HUDEP-2 (cell line): ENCODE data around the gene AGFG1.
"Not testable (repeated sequence)": the region's sequence is repeated elsewhere in the genome, so short reads cannot be mapped to it uniquely, and the experiment has no call there.

ENCODE experiments used
- DNase-seq, 76 experiments: peaks; one replicate each; lab custom pipeline; 2025; ENCODE audit not compliant: unreplicated experiment in 76 of 76; lab: John Stamatoyannopoulos, UW

The AGFG1 gene

DNA sequence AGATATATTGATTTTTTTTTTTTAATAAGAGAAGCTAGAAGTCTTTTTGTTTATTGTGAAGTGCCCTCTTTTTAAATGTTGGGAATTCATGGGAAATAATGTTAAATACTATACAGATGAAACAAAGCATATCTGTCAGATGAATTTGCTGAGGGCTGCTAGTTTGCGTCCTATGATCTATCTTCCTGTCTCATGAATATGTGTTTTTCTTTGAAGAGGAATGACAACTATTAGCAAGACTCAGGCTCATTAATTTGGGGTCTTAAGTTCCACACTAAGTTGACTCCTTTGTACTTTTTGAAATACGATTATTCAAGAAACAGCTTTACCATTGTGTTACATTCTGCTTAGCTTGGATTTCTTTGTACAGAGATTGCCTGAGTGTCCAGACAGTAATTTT lies 57.9 kb downstream of the AGFG1 start:
- no peak for DNase-seq

DNA sequence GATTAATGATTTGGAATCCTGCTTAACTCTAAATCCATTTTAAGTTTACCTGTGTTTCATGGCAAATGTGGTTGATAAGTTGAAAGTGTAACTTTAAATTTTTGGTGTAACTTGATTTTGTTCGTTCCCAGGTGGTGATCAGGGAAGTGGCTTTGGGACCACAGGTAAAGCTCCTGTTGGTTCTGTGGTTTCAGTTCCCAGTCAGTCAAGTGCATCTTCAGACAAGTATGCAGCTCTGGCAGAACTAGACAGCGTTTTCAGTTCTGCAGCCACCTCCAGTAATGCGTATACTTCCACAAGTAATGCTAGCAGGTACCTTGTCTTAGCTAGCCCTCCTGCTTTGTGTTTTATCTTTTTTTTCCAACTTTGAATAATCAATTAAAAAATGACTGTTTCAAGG lies 62.8 kb downstream of the AGFG1 start:
- no peak for DNase-seq

DNA sequence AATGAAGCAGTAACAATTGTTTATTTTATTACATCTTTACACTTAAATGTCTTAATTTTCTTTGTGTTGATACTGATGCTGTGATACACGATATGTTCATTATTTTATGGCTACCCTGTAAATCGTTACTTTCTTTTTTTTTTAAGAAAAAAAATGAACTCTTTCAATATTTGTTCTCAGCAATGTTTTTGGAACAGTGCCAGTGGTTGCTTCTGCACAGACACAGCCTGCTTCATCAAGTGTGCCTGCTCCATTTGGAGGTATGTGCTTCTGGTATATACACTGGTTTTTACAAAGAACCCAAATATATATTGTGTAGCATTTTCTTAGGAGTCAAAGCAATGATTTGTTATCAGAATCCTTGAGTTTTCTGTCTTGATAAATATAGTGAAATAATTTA lies 64.5 kb downstream of the AGFG1 start:
- DNase-seq, result no peak

DNA sequence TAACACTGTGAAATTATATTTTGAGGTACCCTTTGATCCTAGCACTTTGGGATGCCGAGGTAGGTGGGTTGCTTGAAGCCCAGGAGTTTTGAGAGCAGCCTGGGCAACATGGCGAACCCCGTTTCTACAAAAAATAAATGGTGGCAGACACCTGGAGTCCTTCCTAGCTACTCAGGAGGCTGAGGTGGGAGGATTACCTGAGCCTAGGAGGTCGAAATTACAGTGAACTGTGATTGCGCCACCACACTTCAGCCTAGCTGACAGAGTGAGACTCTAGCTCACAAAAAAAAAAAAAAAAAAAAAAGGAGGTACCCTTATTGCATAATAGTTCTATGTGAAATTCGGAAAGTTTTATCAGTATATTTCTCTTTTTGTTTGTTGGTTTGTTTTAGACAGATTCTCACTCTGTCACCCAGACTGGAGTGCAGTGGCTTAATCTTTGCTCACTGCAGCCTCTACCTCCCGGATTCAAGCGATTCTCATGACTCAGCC lies 67.6 kb downstream of the AGFG1 start:
- DNase-seq, result no peak

DNA sequence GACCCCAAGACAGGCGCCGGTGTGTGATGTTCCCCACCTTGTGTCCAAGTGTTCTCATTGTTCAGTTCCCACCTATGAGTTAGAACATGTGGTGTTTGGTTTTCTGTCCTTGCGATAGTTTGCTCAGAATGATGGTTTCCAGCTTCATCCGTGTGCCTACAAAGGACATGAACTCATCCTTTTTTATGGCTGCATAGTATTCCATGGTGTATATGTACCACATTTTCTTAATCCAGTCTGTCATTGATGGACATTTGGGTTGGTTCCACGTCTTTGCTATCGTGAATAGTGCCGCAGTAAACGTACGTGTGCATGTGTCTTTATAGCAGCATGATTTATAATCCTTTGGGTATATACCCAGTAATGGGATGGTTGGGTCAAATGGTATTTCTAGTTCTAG lies 68.4 kb downstream of the AGFG1 start:
- DNase-seq, result not testable (repeated sequence)

DNA sequence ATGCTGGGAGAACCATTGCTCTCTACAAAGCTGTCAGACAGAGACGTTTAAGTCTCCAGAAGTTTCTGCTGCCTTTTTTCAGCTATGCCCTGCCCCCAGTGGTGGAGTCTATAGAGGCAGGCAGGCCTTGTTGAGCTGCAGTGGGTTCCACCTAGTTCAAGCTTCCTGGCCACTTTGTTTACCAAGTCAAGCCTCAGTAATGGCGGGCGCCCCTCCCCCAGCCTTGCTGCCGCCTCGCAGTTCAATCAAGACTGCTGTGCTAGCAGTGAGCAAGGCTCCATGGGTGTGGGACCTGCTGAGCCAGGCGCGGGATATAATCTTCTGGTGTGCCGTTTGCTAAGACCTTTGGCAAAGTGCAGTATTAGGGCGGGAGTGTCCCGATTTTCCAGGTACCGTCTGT lies 74.0 kb downstream of the AGFG1 start:
- DNase-seq, result peak in 9 of 76 experiments; percentile 2 to 41 (median 15)

DNA sequence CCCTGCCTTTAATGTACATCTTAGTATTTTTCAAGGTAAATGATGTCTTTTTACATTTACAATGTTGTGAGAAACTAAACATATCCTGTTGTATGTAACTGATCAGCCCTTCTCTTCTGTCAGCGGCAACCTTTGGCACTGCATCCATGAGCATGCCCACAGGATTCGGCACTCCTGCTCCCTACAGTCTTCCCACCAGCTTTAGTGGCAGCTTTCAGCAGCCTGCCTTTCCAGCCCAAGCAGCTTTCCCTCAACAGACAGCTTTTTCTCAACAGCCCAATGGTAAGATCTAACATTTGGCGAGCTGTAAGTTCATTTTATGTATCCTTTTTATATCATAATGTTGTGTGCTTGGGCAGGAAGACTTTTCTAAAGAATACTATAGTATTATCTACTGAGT lies 79.9 kb downstream of the AGFG1 start:
- DNase-seq, result no peak

DNA sequence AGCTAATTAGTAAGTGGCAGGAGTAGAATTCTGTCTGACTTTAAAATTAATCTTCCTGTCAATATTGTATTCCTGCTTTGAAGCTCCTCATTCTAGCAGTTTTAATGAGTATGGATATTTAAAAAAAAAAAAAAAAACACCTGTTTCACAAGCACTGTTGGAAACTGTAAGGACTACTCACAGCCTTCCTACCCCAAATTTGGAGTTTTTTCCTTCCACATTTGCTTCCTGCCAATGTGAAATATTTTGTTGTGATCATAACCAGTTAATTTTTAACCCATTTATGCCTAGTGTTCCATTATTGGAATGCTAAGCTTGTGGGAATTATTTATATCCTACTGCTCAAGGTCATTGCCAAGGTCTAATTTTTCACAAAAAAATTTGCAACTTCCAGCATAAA lies 90.6 kb downstream of the AGFG1 start:
- DNase-seq, result no peak

DNA sequence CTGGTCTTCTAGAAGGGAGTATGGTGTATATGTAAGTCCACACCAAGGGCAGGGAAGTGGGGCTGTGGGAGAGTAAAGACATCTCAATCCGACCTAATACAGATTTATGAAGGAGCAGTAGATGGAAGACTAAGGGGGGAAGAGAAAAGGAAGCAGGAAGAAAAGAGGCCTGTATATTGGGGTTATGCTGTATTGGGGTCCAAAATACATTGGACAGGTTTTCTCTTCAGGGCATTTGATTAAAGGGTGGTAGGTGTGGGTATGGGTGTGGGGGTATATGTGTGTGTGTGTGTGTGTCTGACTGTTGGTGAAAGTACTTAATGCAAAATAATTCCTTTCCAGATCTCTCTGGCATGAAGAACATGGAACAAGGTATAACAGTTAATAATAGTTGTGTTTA lies 93.1 kb downstream of the AGFG1 start:
- no peak for DNase-seq

DNA sequence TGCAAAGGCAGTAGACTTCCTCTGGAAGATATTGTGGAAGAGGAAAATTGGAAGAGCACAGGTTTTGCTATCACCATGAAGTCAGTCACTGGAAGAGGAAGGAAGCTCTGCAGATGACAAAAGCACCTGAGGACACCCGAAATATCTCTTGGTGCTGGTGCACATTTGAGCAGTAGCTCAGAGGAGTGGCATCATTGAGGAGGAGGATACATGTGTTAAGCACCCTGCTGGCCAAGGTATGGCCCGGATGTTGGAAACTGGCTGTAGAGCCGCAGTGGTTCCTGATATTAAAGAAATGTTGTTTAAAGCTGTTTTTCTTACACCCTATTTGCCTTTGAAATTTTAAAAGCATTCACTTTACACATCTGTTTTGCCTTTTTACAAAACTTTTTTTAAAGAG lies 94.1 kb downstream of the AGFG1 start:
- no peak for DNase-seq

DNA sequence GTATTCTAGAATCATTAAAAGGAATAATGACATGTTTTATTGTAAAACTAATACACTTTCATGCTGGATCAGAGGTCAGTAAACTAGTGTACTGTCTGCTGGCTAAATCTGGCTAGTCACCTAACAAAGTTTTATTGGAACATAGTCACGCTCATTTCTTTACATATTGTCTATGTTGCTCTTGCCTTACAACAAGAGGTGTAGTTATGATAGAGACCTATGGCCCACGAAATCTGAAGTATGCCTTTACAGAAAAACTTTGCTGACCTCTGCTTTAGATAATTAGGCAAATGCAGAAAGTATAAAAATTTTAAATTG lies 96.9 kb downstream of the AGFG1 start:
- no peak for DNase-seq

DNA sequence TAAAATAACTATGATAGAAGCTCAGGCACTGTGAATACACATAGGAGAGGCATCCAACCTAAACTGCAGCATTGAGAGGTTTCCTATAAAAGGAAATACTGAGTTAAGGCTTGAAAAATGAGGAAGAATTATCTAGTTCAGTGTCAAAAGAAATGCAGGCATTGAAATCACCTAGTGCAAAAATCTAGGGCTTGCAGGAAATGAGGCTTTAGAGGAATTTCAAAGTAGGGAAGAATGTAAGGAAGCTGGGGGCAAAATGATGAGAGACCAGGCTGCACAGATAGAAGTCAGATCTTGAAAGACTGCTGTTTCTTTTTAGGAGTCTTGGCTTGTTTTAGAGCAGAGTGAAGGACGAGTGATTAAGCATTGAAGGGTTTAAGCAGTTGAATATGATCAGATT lies 98.7 kb downstream of the AGFG1 start:
- DNase-seq, result no peak

DNA sequence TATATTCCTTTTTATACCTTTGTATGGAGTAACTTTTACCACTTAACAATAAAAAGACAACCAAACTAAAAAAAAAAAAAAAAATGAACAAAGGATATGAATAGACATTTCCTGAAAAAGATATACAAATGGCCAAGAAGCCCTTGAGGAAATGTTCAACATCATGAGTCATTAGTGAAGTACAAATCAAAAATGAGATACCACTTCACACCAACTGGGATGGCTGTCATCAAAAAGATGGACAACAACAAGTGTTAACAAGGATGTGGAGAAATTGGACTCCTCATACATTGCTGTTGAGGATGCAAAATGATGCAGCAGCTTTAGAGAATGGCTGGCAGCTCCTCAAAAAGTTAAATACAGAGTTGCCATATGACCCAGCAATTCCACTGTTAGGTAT lies 104.2 kb downstream of the AGFG1 start:
- no peak for DNase-seq

DNA sequence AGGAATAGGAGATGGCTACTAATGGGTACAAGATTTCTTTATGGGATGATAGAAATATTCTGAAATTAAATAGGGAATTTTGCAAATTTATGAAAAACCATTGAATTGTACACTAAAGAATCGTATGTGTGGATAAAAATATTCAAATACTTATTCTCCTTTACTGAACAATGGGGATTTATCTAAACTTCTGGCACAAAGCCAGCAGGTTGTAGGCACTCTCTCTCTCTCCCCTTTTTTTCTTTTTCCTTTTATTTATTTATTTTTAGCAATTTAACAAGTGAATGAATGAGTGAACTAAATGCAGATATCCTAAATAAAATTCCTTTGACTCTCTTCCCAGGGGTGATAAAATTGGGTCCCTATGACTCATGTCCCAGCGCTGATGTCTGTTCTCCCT lies 104.9 kb downstream of the AGFG1 start:
- no peak for DNase-seq

DNA sequence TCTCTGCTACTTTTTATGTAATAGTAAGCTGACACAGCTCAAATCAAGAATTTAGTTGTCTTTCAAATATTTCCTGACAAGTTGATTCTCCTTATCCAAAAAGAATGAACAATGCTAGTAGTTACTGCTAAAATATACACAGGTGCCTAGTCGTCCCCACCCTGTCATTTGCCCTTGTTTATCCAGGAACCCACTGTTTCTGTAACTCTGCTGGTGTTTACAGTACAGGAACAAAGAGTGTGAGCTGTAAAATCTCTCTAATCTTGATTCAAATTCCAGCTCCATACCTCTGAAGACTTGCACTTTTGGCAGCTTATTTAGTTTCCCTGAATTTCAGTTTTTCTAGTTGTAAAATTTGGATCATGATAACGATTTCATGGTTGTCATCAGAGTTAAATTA lies 105.6 kb downstream of the AGFG1 start:
- no peak for DNase-seq

DNA sequence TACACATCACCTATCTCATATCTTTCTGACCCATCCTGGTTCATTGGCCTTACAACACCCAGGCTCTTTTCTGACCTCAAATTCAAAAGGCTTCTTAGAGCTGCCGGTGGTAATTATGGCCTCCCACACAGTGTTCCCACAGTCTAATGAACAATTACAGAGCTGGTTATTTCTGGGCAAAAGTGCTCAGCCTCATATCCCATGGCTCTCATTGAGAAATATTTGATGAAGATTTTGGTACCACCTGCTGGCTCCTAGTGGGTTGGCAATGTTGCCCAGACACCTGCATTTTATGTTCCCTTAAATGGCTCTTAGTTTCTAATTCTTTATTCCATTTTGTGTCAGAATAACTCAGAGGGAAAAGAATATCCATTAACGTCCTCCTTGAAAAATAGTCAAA lies 106.7 kb downstream of the AGFG1 start:
- no peak for DNase-seq

DNA sequence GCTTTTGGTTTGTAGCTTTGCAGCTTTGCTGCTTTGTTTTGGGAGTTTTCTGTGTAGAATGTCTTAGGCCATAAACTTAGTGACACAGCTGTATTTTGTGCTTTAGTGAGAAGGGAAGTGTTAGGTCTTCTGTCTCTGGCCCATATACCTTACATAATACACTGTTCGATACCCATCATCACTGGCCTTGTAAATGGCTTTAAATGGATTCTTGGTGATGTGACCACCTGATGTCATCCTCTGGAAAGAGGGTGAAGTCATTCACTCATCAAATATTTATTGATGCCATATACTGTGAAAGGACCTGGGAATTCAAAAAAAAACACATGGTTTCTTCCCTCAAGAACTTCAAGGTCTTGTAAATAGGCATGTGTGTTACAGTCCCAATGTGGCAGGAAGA lies 107.8 kb downstream of the AGFG1 start:
- DNase-seq, result no peak

DNA sequence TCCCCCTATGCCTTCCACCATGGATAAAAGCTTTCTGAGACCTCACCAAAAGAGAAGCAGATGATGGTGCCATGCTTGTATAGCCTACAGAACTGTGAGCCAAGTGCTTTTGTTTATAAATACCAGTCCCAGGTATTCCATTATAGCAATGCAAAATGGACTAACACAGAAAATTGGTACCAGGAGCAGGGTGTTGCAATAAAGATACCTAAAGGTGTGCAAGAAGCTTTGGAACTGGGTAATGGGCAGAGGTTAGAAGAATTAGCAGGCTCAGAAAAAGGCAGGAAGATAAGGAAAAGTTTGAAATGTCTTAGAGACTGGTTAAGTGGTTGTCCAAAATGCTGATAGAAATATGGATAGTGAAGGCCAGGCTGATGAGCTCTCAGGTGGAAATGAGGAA lies 110.4 kb downstream of the AGFG1 start:
- no peak for DNase-seq

DNA sequence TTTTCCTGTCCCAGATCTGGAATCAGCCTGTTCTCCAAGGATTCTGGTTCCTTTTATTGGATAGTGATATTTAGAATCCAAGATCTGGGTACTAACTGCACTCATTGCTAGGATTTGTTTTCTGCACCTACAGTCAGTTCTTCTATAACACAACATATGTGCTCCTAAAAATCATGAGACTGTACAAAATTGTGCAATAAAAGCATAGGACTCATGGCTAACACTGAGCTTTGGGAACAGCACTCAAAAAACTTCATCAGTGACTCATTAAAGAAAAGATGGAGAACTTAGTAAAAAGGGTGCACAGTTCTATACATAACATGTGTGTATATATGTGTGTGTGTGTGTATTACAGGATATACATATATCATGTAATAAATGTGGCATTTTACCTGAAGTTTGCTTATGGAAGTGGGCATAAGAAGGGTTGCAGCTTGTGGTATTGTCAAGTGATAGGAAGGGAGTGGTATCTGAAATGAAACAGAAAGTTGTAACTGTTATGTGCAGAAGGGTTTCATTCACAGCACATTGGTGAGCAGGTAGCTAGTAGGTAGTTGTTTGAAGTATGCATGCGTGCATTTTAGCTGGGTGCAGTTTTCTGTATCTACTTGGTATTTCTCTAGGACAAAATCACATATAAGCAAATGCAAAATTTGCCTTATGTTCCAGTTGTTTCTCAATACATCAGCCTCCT lies 120.9 kb downstream of the AGFG1 start:
- no peak for DNase-seq

DNA sequence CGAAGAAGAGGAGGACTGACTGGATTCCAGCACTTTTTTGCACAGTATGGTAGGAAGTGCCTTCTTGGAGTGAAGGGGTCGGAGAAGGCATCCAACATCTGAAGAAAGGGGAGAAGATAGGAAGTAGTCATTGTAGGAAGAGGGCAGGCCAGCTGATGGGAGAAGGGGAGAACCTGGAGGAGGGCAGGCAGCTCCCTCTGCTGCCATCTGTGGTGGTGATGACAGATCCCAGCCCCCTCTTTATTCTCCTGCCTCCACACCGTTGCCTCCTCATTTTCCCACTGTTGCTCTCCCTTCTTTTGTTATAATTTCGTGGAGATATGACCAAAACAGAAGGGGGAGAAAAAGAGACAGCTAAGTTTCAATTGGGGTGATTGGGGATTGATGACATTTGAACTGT lies 123.8 kb downstream of the AGFG1 start:
- no peak for DNase-seq

DNA sequence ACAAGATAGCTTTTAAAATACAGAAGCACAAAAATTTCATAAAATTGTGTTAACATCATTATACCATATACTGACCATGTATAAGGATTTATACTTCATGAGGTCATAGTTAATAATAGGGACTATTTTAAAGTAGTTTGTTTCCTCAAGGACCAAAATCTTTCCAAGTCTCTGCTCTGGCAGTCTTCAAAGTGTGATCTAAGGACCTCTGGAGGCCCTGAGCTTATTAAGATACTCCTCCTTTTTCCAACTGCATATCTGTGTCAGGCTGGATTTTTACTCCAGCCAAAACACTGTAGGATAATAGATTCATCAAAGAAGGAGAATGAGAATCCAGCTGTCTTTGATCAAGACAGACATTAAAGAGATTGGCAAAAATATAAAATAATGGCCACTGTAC lies 125.1 kb downstream of the AGFG1 start:
- no peak for DNase-seq

DNA sequence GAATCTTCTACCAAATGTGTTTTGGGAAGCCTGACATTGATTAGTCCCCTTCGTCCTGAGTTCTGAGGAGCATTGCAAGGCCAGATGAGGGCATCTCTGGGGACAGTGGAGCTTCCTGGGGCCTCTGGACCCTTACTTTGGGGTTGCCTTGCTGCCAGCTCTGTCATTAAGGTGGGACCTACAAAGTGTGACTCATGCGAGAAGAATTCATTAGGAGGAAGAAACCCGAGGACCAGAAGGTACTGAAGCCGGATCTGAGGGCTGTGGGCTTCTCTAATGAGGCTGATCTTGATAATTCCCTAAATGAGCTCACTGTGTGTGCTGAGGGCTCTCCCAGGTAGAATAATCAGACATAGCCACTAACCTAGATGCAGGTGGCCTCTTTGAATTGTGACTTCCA lies 126.0 kb downstream of the AGFG1 start:
- no peak for DNase-seq

DNA sequence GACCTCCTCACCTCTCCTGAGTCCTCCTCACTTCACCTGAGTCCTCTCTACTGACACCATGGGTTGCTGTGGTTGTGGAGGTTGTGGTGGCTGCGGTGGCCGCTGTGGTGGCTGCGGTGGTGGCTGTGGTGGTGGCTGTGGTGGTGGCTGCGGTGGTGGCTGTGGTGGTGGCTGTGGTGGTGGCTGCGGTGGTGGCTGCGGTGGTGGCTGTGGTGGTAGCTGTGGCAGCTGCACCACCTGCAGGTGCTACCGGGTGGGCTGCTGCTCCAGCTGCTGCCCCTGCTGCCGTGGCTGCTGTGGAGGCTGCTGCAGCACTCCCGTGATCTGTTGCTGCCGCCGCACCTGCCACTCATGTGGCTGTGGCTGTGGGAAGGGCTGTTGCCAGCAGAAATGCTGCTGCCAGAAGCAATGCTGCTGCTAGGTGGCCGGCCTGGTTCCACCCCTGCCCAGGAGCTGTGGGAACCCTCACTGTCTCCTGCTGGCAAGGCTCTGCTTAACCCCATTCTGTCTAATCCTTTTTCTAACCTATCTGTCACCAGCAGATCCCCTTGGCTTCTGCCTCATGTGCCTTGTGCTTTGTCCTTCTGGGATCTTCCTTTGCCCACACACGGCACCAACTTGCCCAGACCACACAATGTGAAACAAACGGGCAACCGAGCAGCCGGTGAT lies 127.0 kb downstream of the AGFG1 start, which contains the start of gene SCYGR2:
Gene SCYGR2, plus strand, starts transcription at position 59 of the 669 bp plus-strand sequence. Its CDS starts 0 bp downstream, at position 59.
- not testable (repeated sequence) for DNase-seq
